ENCODE measurements around the gene AFG3L2.

GRCh38 chr18:12307701-12308385, 69.2 kb downstream of the AFG3L2 start, which contains the start of gene TUBB6:
- TF ChIP-seq CTCF (IDR thresholded peaks at IDR 0.05) = no peak
- TF ChIP-seq POLR2A (IDR thresholded peaks at IDR 0.05) = peak; percentile 63

Measured in right lobe of liver (tissue), 4 donors.